C4-2B (cell line): ENCODE results near the gene ATOSA.

Experiments
- CTCF ChIP-seq: fragments of 450-650 bp; conservative IDR thresholded peaks from 2 replicates; pipeline ENCODE4 v1.5.1; 2017; ENCODE audit warnings: mild to moderate bottlenecking
- ZFX ChIP-seq: fragments of 450-650 bp; IDR thresholded peaks from 2 replicates; pipeline ENCODE4 v1.6.1; 2017

DNA sequence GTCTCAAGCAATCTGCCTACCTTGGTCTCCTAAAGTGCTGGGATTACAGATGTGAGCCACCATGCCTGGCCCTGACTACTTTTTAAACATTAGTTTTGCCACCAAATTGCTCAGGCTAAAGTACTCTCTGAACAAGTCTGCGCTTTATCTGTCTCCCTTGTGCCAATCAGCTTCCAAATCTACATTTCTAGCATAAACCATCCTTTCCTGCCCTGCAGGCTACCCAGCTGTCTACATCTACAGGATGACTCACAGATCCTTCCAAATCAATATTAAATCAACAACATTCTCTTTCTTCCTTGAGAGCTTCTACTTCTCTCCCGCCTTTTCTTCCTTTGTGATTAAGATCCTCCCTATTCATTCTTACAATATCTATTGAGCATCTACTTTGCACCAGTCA, 16.0 kb upstream of the ATOSA start:
- TF ChIP-seq CTCF (no peak), ZFX (no peak)
